ENCODE measurements around the gene SSBP2.
A peak's percentile ranks its signal among the peaks of the same experiment; 100 is the strongest.
"Not testable (repeated sequence)": the region's sequence is repeated elsewhere in the genome, so short reads cannot be mapped to it uniquely, and the experiment has no call there.

SSBP2 gene

DNA sequence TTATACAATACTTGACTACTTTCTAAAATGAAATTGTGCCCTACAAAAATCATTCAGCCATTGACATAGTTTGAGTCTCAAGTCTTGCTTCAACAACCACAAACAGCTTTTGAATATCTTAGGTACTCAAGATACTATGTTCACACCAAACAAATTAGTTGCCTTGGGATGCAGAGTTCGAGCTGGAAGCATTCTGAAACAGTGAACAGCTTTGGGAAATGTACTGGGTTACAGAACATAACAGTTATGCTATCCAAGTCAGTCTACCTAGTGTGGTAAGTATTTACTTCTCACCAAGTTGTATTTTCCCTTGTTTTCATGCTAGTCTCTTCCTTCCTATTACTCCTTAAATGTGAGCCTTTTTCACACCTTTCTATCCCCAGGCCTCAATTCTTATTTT lies 143.2 kb downstream of the SSBP2 start:
- H3K4me3 ChIP-seq (ENCODE audit: low read length), result no peak overlapping the region
- DNase-seq (ENCODE audit: low read depth), result no peak
- TF ChIP-seq, protein P1, sequence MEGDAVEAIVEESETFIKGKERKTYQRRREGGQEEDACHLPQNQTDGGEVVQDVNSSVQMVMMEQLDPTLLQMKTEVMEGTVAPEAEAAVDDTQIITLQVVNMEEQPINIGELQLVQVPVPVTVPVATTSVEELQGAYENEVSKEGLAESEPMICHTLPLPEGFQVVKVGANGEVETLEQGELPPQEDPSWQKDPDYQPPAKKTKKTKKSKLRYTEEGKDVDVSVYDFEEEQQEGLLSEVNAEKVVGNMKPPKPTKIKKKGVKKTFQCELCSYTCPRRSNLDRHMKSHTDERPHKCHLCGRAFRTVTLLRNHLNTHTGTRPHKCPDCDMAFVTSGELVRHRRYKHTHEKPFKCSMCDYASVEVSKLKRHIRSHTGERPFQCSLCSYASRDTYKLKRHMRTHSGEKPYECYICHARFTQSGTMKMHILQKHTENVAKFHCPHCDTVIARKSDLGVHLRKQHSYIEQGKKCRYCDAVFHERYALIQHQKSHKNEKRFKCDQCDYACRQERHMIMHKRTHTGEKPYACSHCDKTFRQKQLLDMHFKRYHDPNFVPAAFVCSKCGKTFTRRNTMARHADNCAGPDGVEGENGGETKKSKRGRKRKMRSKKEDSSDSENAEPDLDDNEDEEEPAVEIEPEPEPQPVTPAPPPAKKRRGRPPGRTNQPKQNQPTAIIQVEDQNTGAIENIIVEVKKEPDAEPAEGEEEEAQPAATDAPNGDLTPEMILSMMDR (IDR thresholded peaks at IDR 0.05; ENCODE audit: insufficient read depth, low read depth, low read length, missing control alignments), result no peak

DNA sequence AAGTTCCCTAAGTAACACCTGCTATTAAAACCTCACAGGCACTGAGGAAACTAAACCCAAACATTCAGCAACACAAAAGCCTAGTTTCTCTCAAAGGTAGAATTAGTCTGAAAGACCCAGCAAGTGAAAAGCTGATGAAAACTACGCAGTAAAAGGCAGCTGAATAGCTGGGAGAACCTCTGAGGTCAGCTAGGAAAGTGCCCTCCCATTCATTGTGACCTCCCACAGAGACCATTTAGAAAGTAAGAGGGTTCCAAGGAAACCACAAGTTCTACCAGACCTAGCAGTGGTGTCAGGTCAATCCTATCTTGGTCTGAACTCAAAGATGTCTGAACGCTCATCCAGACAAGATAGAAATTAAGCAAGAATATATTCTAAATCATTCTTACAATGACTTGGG lies 144.7 kb downstream of the SSBP2 start:
- TF ChIP-seq, protein P1 (IDR thresholded peaks at IDR 0.05; ENCODE audit: insufficient read depth, low read depth, low read length, missing control alignments), result no peak
- DNase-seq (ENCODE audit: low read depth), result no peak
- no peak overlapping the region for H3K4me3 ChIP-seq (ENCODE audit: low read length)

DNA sequence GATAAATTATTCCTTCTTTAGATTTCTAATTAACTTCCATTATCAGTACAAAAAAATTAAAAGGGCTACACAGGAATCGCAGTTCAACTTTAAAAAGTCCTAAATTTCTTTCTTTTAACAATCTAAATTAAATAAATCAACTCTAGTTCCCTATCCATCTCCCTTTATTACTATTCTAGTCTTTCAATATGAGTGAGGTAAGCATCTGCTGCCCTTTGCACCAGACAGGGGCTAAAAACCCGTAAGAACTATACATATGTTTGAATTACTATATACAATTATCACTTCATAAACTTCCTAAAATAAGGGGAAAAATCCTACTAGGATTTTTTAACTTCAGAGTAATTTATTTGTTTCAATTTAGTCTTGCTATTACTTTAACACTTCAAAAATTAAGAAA lies 145.6 kb downstream of the SSBP2 start:
- TF ChIP-seq, protein P1 (IDR thresholded peaks at IDR 0.05; ENCODE audit: insufficient read depth, low read depth, low read length, missing control alignments), result no peak
- no peak for DNase-seq (ENCODE audit: low read depth)
- no peak overlapping the region for H3K4me3 ChIP-seq (ENCODE audit: low read length)

DNA sequence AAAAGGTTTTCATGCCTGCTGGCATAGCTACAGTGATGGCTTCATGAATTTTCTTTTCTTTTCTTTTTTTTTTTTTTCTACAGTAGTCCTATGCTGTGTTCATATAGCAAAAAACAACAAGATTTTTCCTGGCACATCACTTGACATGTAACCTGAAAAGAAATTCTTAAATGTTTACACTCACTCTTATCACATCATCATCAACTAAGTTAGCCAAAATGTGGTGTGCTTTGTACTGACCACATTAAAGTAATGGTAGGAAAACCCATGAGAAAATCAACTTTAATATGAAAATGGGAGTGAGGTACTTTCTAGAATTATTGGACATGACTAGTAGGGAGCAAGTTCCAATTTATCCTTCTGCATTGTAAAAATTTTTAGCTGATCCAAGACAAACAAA lies 146.7 kb downstream of the SSBP2 start:
- no peak for DNase-seq (ENCODE audit: low read depth)
- TF ChIP-seq, protein P1 (IDR thresholded peaks at IDR 0.05; ENCODE audit: insufficient read depth, low read depth, low read length, missing control alignments), result no peak
- H3K4me3 ChIP-seq (ENCODE audit: low read length), result no peak overlapping the region

DNA sequence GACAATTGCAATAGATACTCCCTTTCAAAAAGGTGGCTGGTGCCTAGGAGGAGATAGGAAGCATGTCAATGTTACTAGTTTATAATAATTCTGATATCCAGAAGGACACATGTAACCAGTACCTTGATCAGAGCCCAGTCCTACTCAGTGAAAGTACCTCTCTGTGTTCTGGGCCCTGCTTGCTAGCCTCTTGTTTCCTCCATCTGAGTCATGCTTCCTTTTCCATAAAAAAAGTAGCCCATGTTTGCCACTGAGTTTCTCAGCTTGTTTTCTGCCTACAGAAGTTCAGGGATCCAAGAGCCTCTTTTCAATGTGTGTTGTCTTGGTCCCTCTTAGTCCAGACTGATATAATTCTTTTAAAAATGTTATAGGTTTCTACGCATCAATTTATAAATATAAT lies 149.0 kb downstream of the SSBP2 start:
- TF ChIP-seq, protein P1 (IDR thresholded peaks at IDR 0.05; ENCODE audit: insufficient read depth, low read depth, low read length, missing control alignments), result no peak
- no peak overlapping the region for H3K4me3 ChIP-seq (ENCODE audit: low read length)
- DNase-seq (ENCODE audit: low read depth), result peak; percentile 22

DNA sequence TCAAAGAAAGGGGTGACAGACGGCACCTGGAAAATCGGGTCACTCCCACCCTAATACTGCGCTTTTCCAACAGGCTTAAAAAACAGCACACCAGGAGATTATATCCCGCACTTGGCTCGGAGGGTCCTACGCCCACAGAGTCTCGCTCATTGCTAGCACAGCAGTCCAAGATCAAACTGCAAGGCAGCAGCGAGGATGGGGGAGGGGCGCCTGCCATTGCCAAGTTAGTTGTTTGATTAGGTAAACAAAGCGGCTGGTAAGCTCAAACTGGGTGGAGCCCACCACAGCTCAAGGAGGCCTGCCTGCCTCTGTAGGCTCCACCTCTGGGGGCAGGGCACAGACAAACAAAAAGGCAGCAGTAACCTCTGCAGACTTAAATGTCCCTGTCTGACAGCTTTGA lies 158.8 kb downstream of the SSBP2 start:
- not testable (repeated sequence) for H3K4me3 ChIP-seq (ENCODE audit: low read length); DNase-seq (ENCODE audit: low read depth)

DNA sequence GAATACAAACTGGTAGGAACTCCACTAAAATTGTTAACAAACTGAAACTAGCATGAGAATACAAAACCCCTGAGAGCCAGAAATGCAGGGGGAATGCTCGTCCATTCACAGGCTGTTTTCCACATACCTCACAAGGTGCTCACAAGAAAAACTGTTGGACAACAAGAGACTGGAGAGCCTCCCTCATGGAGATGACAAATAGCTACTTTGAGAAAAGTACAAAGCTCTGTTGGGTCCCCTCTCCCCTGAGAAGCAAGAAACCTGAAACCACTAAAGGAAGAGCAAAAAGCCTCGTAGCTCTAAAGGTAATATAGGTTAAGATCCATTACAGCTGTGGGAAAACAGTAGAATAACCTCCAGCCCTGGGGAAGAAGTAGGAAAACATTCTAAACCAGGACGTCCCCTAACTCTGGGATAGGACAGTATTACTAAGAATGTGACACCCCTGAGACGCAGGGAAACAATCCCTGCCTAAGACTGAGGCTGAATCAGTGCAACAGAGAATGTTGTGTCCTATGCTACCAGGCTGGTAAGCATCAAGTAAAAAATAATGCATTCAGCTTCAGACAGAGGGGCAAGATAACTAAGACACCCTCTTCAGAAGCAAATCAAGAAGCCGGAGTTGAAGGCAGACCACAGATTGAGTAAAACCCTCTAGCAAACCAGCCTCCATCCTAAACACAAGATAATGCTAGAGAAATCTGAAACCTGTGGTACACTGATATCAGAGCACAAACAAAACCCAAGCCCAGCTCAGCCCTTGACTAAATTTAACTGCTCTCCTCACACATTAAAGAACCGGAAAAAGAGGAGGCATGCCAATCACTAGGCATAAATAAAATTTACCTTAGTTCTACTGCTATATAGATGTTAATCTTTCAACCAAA lies 160.2 kb downstream of the SSBP2 start:
- DNase-seq (ENCODE audit: low read depth), result no peak
- TF ChIP-seq, protein P1 (IDR thresholded peaks at IDR 0.05; ENCODE audit: insufficient read depth, low read depth, low read length, missing control alignments), result no peak

More for the DNA sequence above, 160.2 kb downstream of the SSBP2 start:
- no peak overlapping the region for H3K4me3 ChIP-seq (ENCODE audit: low read length)

All from epithelial cell of esophagus (primary cell).